HepG2 (cell line): Measurements from ENCODE around the gene PLAA. TPM values are rescaled to one million over a fixed set of nuclear protein-coding genes. Genes with fewer than 3 reads are reported as not detected.

Experiments
- AGO1 ChIP-seq: fragments of 200-400 bp; formaldehyde crosslinking; IDR thresholded peaks from 2 replicates; pipeline ENCODE4 v1.6.1; 2017; ENCODE audit warnings: mild to moderate bottlenecking, low read depth, low read length, moderate library complexity; ENCODE audit not compliant: poor library complexity, severe bottlenecking
- ARID2 ChIP-seq: sonication (generic); formaldehyde crosslinking; IDR thresholded peaks from 2 replicates; pipeline ENCODE4 v1.8.1; 2022; ENCODE audit warnings: mild to moderate bottlenecking, missing genetic modification reagents, borderline replicate concordance
- CREB1 ChIP-seq, 2 experiments: fragments of 450-650 bp in 1 of 2; IDR thresholded peaks; 2 replicates each; pipeline ENCODE4 v1.6.1; 2016 to 2017; ENCODE audit warnings: control low read depth in 1 of 2, mild to moderate bottlenecking in 1 of 2, missing compliant biosample characterization in 1 of 2, missing genetic modification characterization in 1 of 2
- FLYWCH1 ChIP-seq: sonication (generic); formaldehyde crosslinking; IDR thresholded peaks from 2 replicates; pipeline ENCODE4 v1.8.1; 2023; ENCODE audit warnings: mild to moderate bottlenecking, missing genetic modification reagents
- POLR2AphosphoS5 ChIP-seq: IDR thresholded peaks from 2 replicates; pipeline ENCODE4 v1.6.1; 2012; ENCODE audit warnings: low read depth, low read length
- SALL2 ChIP-seq: sonication (generic); formaldehyde crosslinking; IDR thresholded peaks from 2 replicates; pipeline ENCODE4 v1.8.1; 2023; ENCODE audit warnings: mild to moderate bottlenecking, missing genetic modification reagents, inconsistent platforms
- SIN3A ChIP-seq: IDR thresholded peaks from 2 replicates; pipeline ENCODE4 v1.6.1; 2011; ENCODE audit warnings: low read depth, mild to moderate bottlenecking, control low read depth, low read length, borderline replicate concordance
- SIX4 ChIP-seq: sonication (generic); formaldehyde crosslinking; IDR thresholded peaks from 2 replicates; pipeline ENCODE4 v1.4.0; 2020; ENCODE audit warnings: missing genetic modification reagents
- SP140L ChIP-seq: sonication (generic); formaldehyde crosslinking; IDR thresholded peaks from 2 replicates; pipeline ENCODE4 v1.4.0; 2020; ENCODE audit warnings: missing genetic modification reagents, borderline replicate concordance
- XRCC5 ChIP-seq: fragments of 200-400 bp; formaldehyde crosslinking; optimal IDR thresholded peaks from 2 replicates; pipeline ENCODE3; 2017; ENCODE audit warnings: mild to moderate bottlenecking, low read length
- ZNF232 ChIP-seq: sonication (generic); formaldehyde crosslinking; IDR thresholded peaks from 2 replicates; pipeline ENCODE4 v1.4.0; 2020; ENCODE audit warnings: missing genetic modification reagents, borderline replicate concordance
- ZNF510 ChIP-seq: sonication (generic); formaldehyde crosslinking; IDR thresholded peaks from 2 replicates; pipeline ENCODE4 v1.4.0; 2020; ENCODE audit warnings: low read depth, mild to moderate bottlenecking, missing genetic modification reagents
- ZNF549 ChIP-seq: sonication (generic); formaldehyde crosslinking; IDR thresholded peaks from 2 replicates; pipeline ENCODE4 v1.5.0; 2020; ENCODE audit warnings: missing genetic modification reagents
- ZNF607 ChIP-seq: sonication (generic); formaldehyde crosslinking; IDR thresholded peaks from 2 replicates; pipeline ENCODE4 v1.5.1; 2020; ENCODE audit warnings: missing genetic modification reagents, mild to moderate bottlenecking, borderline replicate concordance
- ZNF792 ChIP-seq: IDR thresholded peaks from 2 replicates; pipeline ENCODE4 v1.6.1; 2016
- ZSCAN31 ChIP-seq: sonication (generic); formaldehyde crosslinking; IDR thresholded peaks from 2 replicates; pipeline ENCODE4 v1.5.0; 2020; ENCODE audit warnings: low read depth, mild to moderate bottlenecking, missing genetic modification reagents
- polyA plus RNA-seq, 8 experiments: library from polyadenylated mRNA; depleted of rRNA in 3 of 8; stranded (reverse) in 7 of 8; unstranded in 1 of 8; fragments of >200 nt; fragmentation: Illumina TruSeq in 4 of 8; extraction: Trizol in 4 of 8; gene quantifications; 2 replicates each; pipeline versions ENCODE4 v1.2.1 to v1.2.3, GENCODE V29; 2011 to 2016; ENCODE audit warnings: low read depth in 4 of 8, missing spikeins in 1 of 8, mixed read lengths in 1 of 8; ENCODE audit not compliant: insufficient read depth in 1 of 8
- total RNA-seq, 5 experiments: library from RNA; depleted of rRNA; stranded (reverse); fragments of >200 nt; fragmentation: Illumina TruSeq; extraction: Trizol; gene quantifications; 2 replicates each; pipeline ENCODE4 v1.2.3, GENCODE V29; 2016; ENCODE audit warnings: low read depth in 1 of 5
- TF ChIP-seq, protein P1 (sequence below): sonication (generic); formaldehyde crosslinking; IDR thresholded peaks from 2 replicates; pipeline ENCODE4 v1.8.1; 2023; ENCODE audit warnings: mild to moderate bottlenecking, missing genetic modification reagents, borderline replicate concordance
- TF ChIP-seq, protein P2 (sequence below): sonication (generic); formaldehyde crosslinking; conservative IDR thresholded peaks from 2 replicates; pipeline ENCODE4 v1.4.0; 2020; ENCODE audit warnings: missing genetic modification reagents
- TF ChIP-seq, protein P3 (sequence below): IDR thresholded peaks from 2 replicates; pipeline ENCODE4 v1.6.1; 2016; ENCODE audit warnings: control low read depth
- TF ChIP-seq, protein P4 (sequence below): sonication (generic); formaldehyde crosslinking; IDR thresholded peaks from 2 replicates; pipeline ENCODE4; 2020; ENCODE audit warnings: missing genetic modification reagents, mild to moderate bottlenecking, borderline replicate concordance
- TF ChIP-seq, protein P5 (sequence below): IDR thresholded peaks from 2 replicates; pipeline ENCODE4 v1.6.1; 2018; ENCODE audit warnings: missing genetic modification reagents, mild to moderate bottlenecking, missing compliant biosample characterization

The PLAA gene
- total and polyA plus RNA-seq, 2 of the 13 experiments (the other 11 are each of a cell fraction or from before 2014, with no cell fraction given) = 5.8 to 22.9 TPM

DNA sequence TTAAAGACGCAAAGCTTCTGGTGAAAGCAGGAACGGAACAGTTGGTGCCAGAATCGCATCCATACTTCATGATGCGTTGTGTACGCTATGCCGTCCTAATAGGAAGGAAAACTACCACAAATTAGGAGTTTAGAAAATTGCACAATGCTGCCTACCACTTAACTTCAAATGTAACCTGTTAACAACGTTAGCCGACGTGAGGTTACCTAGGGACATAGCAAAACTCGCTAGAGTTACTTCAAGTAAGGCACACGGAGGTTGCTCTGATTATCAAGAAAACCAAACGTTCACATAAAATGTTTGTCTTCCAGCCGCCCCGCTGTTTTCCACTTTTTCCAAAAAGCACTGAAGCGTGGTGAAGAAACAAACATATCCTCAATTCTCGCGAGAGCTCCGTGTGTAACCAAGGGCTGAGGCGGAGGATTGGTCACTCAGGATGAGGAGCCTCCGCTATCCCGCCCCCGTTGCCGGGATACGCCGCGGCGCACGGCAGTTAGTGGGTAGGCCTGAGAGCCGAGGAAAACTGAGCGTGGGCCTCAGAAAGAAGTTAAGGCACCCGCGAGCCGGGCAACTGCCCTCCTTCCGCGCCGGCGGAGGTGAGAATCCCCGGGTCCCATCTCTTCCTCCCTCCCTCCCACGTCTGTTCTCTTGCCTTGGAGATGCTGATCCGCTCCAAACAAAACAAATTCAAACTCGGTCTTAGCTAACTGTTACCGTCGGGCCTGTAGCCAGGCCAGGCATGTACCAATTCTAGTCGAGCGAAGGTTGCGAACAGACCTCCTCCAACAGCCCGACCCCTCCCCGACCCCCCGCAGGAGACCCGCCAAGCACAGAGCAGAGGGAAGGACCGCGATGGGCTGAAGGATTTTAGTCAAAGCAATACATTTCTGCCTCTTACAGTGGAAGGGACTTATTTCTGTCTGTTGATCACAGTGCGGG, 9.1 kb upstream of the PLAA start, which contains the start of gene IFT74 (continued):
- TF ChIP-seq, protein P1, sequence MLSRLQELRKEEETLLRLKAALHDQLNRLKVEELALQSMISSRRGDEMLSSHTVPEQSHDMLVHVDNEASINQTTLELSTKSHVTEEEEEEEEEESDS (CRISPR knock-in tag) = no peak
- TF ChIP-seq AGO1 = no peak
- TF ChIP-seq SALL2 (CRISPR knock-in tag) = no peak
- no peak for TF ChIP-seq ZNF232
- peak; percentile 27; the same call in 1 of the 2 replicates for TF ChIP-seq ZNF607 (CRISPR knock-in tag)
- TF ChIP-seq ZNF549 (CRISPR knock-in tag) = no peak
- TF ChIP-seq CREB1 (IDR thresholded peaks at IDR 0.05) = no peak
- peak; percentile 69 for TF ChIP-seq CREB1 (CRISPR knock-in tag; IDR thresholded peaks at IDR 0.05)
- TF ChIP-seq, protein P2, sequence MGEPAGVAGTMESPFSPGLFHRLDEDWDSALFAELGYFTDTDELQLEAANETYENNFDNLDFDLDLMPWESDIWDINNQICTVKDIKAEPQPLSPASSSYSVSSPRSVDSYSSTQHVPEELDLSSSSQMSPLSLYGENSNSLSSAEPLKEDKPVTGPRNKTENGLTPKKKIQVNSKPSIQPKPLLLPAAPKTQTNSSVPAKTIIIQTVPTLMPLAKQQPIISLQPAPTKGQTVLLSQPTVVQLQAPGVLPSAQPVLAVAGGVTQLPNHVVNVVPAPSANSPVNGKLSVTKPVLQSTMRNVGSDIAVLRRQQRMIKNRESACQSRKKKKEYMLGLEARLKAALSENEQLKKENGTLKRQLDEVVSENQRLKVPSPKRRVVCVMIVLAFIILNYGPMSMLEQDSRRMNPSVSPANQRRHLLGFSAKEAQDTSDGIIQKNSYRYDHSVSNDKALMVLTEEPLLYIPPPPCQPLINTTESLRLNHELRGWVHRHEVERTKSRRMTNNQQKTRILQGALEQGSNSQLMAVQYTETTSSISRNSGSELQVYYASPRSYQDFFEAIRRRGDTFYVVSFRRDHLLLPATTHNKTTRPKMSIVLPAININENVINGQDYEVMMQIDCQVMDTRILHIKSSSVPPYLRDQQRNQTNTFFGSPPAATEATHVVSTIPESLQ (CRISPR knock-in tag) = no peak
- no peak for TF ChIP-seq SIX4 (CRISPR knock-in tag)
- no peak for TF ChIP-seq XRCC5
- TF ChIP-seq SP140L (CRISPR knock-in tag) = no peak
- peak; percentile 41; the same call in 1 of the 2 replicates for TF ChIP-seq ZSCAN31 (CRISPR knock-in tag)
- TF ChIP-seq, protein P3, sequence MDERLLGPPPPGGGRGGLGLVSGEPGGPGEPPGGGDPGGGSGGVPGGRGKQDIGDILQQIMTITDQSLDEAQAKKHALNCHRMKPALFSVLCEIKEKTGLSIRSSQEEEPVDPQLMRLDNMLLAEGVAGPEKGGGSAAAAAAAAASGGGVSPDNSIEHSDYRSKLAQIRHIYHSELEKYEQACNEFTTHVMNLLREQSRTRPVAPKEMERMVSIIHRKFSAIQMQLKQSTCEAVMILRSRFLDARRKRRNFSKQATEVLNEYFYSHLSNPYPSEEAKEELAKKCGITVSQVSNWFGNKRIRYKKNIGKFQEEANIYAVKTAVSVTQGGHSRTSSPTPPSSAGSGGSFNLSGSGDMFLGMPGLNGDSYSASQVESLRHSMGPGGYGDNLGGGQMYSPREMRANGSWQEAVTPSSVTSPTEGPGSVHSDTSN (CRISPR knock-in tag) = no peak
- no peak; the same call in 1 of the 2 replicates for TF ChIP-seq ZNF792 (CRISPR knock-in tag)
- TF ChIP-seq POLR2AphosphoS5 = peak; percentile 81; the same call in 1 of the 2 replicates
- TF ChIP-seq ARID2 (CRISPR knock-in tag) = no peak
- peak; percentile 16; the same call in 1 of the 2 replicates for TF ChIP-seq ZNF510 (CRISPR knock-in tag)
- TF ChIP-seq SIN3A = peak; percentile 86; the same call in 1 of the 2 replicates
- TF ChIP-seq FLYWCH1 (CRISPR knock-in tag) = no peak
- TF ChIP-seq, protein P4, sequence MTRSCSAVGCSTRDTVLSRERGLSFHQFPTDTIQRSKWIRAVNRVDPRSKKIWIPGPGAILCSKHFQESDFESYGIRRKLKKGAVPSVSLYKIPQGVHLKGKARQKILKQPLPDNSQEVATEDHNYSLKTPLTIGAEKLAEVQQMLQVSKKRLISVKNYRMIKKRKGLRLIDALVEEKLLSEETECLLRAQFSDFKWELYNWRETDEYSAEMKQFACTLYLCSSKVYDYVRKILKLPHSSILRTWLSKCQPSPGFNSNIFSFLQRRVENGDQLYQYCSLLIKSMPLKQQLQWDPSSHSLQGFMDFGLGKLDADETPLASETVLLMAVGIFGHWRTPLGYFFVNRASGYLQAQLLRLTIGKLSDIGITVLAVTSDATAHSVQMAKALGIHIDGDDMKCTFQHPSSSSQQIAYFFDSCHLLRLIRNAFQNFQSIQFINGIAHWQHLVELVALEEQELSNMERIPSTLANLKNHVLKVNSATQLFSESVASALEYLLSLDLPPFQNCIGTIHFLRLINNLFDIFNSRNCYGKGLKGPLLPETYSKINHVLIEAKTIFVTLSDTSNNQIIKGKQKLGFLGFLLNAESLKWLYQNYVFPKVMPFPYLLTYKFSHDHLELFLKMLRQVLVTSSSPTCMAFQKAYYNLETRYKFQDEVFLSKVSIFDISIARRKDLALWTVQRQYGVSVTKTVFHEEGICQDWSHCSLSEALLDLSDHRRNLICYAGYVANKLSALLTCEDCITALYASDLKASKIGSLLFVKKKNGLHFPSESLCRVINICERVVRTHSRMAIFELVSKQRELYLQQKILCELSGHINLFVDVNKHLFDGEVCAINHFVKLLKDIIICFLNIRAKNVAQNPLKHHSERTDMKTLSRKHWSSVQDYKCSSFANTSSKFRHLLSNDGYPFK (CRISPR knock-in tag) = peak; percentile 68; the same call in 1 of the 2 replicates
- TF ChIP-seq, protein P5, sequence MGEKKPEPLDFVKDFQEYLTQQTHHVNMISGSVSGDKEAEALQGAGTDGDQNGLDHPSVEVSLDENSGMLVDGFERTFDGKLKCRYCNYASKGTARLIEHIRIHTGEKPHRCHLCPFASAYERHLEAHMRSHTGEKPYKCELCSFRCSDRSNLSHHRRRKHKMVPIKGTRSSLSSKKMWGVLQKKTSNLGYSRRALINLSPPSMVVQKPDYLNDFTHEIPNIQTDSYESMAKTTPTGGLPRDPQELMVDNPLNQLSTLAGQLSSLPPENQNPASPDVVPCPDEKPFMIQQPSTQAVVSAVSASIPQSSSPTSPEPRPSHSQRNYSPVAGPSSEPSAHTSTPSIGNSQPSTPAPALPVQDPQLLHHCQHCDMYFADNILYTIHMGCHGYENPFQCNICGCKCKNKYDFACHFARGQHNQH = peak; percentile 42; the same call in 1 of the 2 replicates
